Nephron (organoid): Measurements from ENCODE around the gene CEP72.
"Not testable (repeated sequence)": the region's sequence is repeated elsewhere in the genome, so short reads cannot be mapped to it uniquely, and the experiment has no call there.

ENCODE experiments used
- H3K27ac Mint-ChIP-seq, 3 experiments: 2 replicates each; pipeline ENCODE4 v1.8.0; 2020; ENCODE audit warnings: mixed read lengths in 3 of 3, mild to moderate bottlenecking in 2 of 3, moderate library complexity in 1 of 3
- H3K27me3 Mint-ChIP-seq: 2 replicates; pipeline ENCODE4 v1.8.0; 2021; ENCODE audit warnings: low read depth, mild to moderate bottlenecking, moderate library complexity, mixed read lengths
- H3K36me3 Mint-ChIP-seq: 2 replicates; pipeline ENCODE4 v1.8.0; 2020; ENCODE audit warnings: low read depth, mixed read lengths
- H3K4me1 Mint-ChIP-seq: 2 replicates; pipeline ENCODE4 v1.8.0; 2020; ENCODE audit warnings: mixed read lengths
- H3K4me3 Mint-ChIP-seq, 3 experiments: 2 replicates each; pipeline ENCODE4 v1.8.0; 2020; ENCODE audit warnings: mild to moderate bottlenecking in 3 of 3, mixed read lengths in 3 of 3, moderate library complexity in 2 of 3
- H3K9me3 Mint-ChIP-seq: 2 replicates; pipeline ENCODE4 v1.8.0; 2020; ENCODE audit warnings: mixed read lengths
- CTCF ChIP-seq, 3 experiments: fragments of 200-600 bp; sonication (generic); IDR thresholded peaks; one replicate each; pipeline ENCODE4 v1.5.0; 2021; ENCODE audit warnings: antibody characterized with exemption in 3 of 3; ENCODE audit not compliant: unreplicated experiment in 3 of 3

The CEP72 gene

GRCh38 chr5:675871-676698 lies 63.9 kb downstream of the CEP72 start:
- Mint-ChIP-seq H3K4me3 (no peak overlapping the region), H3K27ac (no peak overlapping the region), H3K36me3 (no peaks in the 10 kb centered on the region), H3K9me3 (no peaks in the 10 kb centered on the region), H3K27me3 (peaks cover 14% of the 10 kb centered on the region), H3K4me1 (peaks cover 8% of the 10 kb centered on the region)
- TF ChIP-seq CTCF (IDR thresholded peaks at IDR 0.05; ENCODE audit: unreplicated experiment in 3 of 3): no peak

- Mint-ChIP-seq H3K36me3 (no peaks in the 10 kb centered on the region), H3K4me1 (peaks cover 8% of the 10 kb centered on the region), H3K27me3 (peaks cover 14% of the 10 kb centered on the region), H3K27ac (no peak overlapping the region), H3K4me3 (no peak overlapping the region), H3K9me3 (no peaks in the 10 kb centered on the region)
- TF ChIP-seq CTCF (IDR thresholded peaks at IDR 0.05; ENCODE audit: unreplicated experiment in 3 of 3): no peak
These were observed 64.5 kb downstream of the CEP72 start for GRCh38 chr5:676699-677076.

- Mint-ChIP-seq H3K4me1 (peaks cover 7% of the 10 kb centered on the region), H3K4me3 (no peak overlapping the region), H3K36me3 (no peaks in the 10 kb centered on the region), H3K27ac (no peak overlapping the region), H3K27me3 (peaks cover 14% of the 10 kb centered on the region), H3K9me3 (no peaks in the 10 kb centered on the region)
- TF ChIP-seq CTCF (IDR thresholded peaks at IDR 0.05; ENCODE audit: unreplicated experiment in 3 of 3): no peak
These were observed 65.3 kb downstream of the CEP72 start for GRCh38 chr5:677131-678101.

- H3K27me3 Mint-ChIP-seq, H3K27ac Mint-ChIP-seq, H3K4me3 Mint-ChIP-seq, H3K9me3 Mint-ChIP-seq, H3K4me1 Mint-ChIP-seq, H3K36me3 Mint-ChIP-seq: not testable (repeated sequence)
These were observed 66.4 kb downstream of the CEP72 start for GRCh38 chr5:678521-678920.

- H3K4me3 Mint-ChIP-seq, H3K36me3 Mint-ChIP-seq, H3K9me3 Mint-ChIP-seq: not testable (repeated sequence)
These were observed 67.2 kb downstream of the CEP72 start for GRCh38 chr5:679166-679895.

GRCh38 chr5:680118-680795 lies 68.1 kb downstream of the CEP72 start:
- not testable (repeated sequence) for H3K9me3 Mint-ChIP-seq, H3K27ac Mint-ChIP-seq, H3K4me3 Mint-ChIP-seq, H3K4me1 Mint-ChIP-seq, H3K36me3 Mint-ChIP-seq
- peaks cover 12% of the 10 kb centered on the region for H3K27me3 Mint-ChIP-seq

More at GRCh38 chr5:679166-679895, 67.2 kb downstream of the CEP72 start:
- H3K4me1 Mint-ChIP-seq, H3K27ac Mint-ChIP-seq, H3K27me3 Mint-ChIP-seq: not testable (repeated sequence)

GRCh38 chr5:680836-681235 lies 68.7 kb downstream of the CEP72 start:
- not testable (repeated sequence) for H3K9me3 Mint-ChIP-seq

GRCh38 chr5:681317-682191 lies 69.4 kb downstream of the CEP72 start:
- peaks cover 12% of the 10 kb centered on the region for H3K27me3 Mint-ChIP-seq
- not testable (repeated sequence) for H3K27ac Mint-ChIP-seq, H3K4me1 Mint-ChIP-seq, H3K4me3 Mint-ChIP-seq, H3K9me3 Mint-ChIP-seq, H3K36me3 Mint-ChIP-seq

More at GRCh38 chr5:680836-681235, 68.7 kb downstream of the CEP72 start:
- not testable (repeated sequence) for H3K36me3 Mint-ChIP-seq, H3K27ac Mint-ChIP-seq, H3K4me3 Mint-ChIP-seq, H3K4me1 Mint-ChIP-seq
- peaks cover 14% of the 10 kb centered on the region for H3K27me3 Mint-ChIP-seq

GRCh38 chr5:682216-682615 lies 70.1 kb downstream of the CEP72 start:
- H3K4me1 Mint-ChIP-seq, H3K27ac Mint-ChIP-seq, H3K36me3 Mint-ChIP-seq, H3K4me3 Mint-ChIP-seq, H3K9me3 Mint-ChIP-seq: not testable (repeated sequence)
- H3K27me3 Mint-ChIP-seq: peaks cover 16% of the 10 kb centered on the region
